ENCODE data around the gene PERM1. TPM values are rescaled to one million over a fixed set of nuclear protein-coding genes. Genes with fewer than 3 reads are reported as not detected.
"Not testable (repeated sequence)": the region's sequence is repeated elsewhere in the genome, so short reads cannot be mapped to it uniquely, and the experiment has no call there.

PERM1 gene
- total RNA-seq, 2 donors from 2014 or later = 78.9 to 85.5 TPM

DNA sequence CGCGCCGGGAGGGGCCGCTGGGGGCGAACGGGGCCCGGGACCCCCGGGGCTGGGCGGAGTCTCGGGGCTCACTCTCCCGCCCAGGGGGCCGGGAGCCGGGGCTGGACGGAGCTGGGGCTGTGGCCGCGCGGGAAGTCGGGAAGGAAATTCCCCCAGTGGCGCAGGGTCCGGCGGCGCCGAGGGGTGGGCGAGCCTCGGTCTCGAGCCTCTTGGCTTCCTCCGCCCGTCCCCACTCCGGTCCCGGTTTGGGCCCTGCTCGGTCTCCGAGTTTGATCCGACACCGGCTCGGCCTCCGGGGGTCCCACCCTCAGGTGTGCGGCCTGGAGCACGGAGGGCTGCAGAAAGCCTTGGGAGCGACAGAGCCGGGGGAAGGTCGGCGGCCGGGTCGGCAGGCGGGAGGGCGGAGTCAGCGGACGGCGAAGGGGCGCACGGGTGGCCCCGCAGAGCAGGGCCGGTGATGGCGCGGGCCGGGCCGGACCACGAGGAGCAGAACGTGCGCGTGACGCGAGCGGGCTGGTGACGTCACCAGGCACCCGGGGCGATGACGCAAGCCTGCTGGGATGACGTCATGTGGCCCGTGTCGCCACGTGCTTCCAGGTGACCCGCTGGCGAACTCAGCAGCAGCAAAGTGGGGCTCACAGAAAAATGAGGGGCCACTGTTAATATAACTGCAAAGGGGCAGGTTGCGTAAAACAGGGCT lies 18.6 kb upstream of the PERM1 start:
- ATAC-seq = peak; percentile 63 to 67
- DNase-seq = peak; percentile 87
- intact Hi-C loops (cut with DNase I) = no loop called here

DNA sequence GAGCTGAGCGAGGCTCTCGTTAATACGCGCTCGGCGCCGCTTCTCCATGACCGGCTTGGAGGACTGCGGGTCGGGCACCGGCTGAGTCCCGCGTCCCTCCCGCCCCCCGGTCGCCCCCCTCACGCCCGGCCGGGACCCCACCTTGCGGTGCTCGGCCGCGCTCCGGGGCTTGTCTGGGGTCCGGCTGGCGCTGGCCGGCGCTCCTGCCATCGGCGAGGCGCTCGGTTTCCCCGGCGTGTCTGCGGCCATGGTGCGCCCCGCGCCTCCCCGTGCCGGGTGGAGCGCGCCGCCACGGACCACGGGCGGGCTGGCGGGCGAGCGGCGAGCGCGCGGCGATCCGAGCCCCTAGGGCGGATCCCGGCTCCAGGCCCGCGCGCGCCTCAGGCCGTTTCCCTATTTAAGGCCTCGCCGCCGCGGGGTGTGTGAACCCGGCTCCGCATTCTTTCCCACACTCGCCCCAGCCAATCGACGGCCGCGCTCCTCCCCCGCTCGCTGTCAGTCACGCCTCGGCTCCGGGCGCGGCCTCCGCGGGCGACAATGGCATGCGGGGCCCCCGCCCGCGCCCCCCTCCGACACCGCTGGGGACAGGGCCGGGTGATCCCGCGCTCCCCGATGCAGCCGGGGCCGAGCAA lies 17.9 kb upstream of the PERM1 start, which contains the start of gene HES4:
HES4 (minus strand) TSS at position 373 of the 632 bp plus-strand sequence; CDS start at position 249, 124 bp downstream.
- DNase-seq (peak; percentile 96), ATAC-seq (peak; percentile 83 to 84)
- intact Hi-C loops (cut with DNase I) = no loop called here

DNA sequence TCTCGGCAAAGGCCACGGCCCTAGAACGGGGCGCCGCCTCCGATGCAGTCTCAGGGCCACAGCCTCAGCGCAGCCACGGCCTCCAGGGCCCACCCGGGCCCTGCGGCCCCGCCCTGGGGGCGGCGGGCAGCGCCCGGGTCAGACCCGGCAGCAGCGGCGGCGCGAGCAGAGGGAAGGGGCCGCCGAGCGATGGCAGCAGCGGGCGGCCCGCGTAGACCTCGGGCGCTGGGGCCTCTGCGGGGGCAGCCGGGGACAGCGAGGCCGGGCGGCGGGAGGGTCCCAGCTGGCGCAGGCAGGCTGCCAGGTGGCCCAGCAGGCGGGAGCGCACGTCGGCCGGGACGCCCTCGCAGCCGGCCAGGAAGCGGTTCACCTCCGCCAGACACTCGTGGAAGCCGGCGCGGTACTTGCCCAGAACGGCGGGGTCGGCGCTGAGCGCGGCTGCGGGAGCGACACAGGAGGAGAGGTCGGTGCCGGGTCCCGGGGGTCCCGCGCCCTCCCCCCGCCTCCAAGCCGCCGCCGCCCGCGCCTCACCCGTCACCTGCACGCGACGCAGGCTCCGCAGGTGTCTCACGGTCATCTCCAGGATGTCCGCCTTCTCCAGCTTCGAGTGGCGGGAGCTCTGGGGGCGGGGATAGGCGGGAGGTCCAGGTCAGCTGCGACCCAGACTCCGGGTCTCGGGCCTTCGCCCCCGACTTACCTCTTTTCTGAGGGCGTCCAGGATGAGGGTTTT lies 17.3 kb upstream of the PERM1 start:
- intact Hi-C loops (cut with DNase I) = no loop called here
- DNase-seq (peak; percentile 52), ATAC-seq (peak; percentile 1 to 13)

DNA sequence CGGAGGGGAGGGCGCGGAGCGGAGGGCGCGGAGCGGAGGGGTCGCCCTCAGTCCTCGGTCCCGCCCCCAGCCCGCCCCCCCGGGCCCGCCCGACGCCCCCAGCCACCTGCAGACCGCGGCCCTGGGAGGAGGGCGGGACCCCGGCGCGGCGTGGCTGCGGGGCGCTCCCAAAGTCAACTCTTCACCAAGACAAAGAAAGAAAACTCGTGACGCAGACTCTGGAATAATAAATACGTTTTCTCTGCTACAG lies 16.8 kb upstream of the PERM1 start:
- ATAC-seq = no peak
- intact Hi-C loops (cut with DNase I) = no loop called here
- no peak for DNase-seq

DNA sequence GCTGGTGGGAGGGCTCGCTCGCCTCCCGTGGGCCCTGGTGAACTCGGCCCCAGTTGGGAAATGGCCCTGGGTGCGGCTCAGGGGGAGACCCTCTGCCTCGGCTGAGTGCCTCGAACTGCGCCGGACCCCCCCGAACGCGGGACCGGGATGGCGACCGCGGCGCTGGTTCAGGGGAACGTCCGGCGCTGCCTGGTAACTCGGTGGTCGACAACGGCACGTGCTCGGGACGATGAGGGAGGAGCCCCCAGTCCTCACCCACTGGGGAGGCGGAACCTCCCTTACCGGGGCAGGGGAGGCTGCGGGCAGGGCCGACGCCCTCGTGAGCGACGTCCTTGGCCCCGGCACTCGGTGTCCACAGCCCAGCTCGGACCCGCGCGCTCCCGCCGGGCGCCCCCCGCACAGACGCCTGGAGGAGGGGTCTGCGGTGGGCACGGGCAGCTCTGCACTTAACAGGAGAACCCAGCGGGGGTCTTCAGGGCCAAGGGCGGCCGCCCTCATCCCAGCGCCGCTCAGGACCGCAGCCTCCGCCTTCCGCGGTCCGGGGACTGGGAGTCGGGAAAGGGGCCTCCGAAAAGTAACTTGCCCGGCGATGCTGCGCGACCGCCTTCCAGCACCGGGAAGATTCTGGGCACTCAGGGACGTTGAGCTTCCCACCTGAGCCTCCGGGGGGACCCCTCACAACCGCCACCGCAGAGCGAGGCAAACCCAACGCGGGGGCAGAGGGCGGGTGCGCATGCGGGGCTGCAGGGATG lies 16.3 kb upstream of the PERM1 start:
- peak; percentile 28 for DNase-seq
- intact Hi-C loops (cut with DNase I) = no loop called here
- ATAC-seq = no peak

DNA sequence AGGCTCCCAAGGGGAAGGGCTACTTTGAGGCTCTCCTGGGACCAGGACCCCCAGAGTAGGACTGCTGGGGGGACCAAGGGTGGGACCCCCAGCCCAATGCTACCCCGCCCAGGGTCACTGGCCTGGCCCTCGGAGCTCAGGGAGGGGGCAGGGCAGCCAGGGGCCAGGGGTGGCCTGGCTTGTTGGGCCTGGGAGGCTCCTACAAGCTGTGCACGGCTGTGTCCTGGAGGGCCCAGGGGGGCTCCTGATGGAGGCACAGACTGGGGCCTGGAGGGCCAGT lies 15.8 kb upstream of the PERM1 start:
- no peak for DNase-seq
- intact Hi-C loops (cut with DNase I) = no loop called here
- ATAC-seq = no peak

DNA sequence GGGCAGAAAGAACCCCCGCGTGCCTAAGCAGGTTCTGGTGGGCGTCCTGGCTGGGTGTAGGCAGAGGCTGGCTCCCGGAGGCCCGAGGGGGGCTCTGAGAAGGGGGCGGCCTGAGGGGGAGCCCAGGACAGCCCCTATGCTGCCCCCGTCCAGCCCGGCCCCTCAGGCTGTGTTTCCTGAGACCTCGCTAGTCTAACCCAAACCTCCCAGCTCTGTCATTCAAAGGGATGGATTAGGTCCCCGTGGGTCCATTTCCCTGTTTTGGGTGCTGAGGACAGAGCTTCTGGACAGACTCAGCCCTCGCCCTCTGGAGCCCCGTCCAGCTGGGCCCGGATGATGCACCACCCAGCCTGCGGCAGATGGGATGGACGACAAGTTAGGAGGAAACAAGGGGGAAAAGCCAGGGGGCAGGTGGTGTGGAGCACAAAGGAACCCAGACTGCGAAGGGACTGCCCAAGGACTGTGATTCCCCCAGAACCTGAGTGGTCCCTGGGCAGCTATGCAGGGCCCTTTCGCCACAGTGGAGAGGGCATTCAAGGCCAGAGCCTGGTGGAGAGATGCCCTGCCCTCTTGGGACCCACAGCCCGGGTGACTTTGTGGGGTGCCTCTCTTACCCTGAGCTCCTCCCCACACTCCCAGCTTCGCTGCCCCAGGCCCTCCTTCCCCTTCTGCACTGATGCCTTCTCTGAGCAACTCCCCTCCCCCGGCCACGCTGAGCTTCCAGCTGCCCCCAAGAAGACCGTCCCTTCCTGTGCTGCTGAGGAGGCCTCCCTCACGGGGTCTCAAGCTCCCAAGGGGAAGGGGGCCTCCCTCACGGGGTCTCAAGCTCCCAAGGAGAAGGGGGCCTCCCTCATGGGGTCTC lies 15.2 kb upstream of the PERM1 start:
- DNase-seq (no peak), ATAC-seq (no peak)
- intact Hi-C loops (cut with DNase I) = no loop called here

DNA sequence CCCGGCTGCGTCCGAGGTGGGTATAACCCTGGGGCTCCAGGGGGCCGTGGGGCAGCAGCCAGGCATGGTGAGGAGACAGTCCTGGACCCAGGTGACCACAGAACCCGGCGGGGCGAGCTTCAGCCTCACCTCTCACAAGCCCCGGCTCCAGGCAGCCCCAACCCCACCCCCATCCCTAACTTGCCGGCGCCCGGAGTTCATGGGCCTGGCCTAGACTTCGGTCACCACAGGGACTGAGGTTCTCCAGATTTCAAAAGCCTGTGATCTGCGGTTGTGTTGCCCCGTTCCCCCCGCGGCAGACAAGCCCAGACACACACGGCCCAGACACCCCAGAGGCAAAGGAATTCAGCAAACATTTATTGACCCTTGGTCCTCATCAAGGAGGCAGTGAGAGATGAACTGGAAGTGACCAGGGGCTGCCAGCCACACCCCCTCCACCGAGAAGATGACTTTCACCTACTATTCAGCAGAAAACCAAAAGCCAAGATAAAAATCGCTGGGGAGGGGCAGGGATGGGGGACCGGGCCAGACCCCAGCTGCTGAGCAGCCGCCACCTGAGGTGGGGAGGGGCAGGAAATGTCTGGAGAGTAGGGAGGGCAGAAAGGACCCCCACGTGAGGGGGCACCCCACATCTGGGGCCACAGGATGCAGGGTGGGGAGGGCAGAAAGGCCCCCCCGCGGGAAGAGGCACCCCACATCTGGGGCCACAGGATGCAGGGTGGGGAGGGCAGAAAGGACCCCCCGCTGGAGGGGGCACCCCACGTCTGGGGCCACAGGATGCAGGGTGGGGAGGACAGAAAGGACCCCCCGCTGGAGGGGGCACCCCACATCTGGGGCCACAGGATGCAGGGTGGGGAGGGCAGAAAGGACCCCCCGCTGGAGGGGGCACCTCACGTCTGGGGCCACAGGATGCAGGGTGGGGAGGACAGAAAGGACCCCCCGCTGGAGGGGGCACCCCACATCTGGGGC lies 14.1 kb upstream of the PERM1 start:
- DNase-seq (no peak), ATAC-seq (no peak)
- intact Hi-C loops (cut with DNase I) = no loop called here

DNA sequence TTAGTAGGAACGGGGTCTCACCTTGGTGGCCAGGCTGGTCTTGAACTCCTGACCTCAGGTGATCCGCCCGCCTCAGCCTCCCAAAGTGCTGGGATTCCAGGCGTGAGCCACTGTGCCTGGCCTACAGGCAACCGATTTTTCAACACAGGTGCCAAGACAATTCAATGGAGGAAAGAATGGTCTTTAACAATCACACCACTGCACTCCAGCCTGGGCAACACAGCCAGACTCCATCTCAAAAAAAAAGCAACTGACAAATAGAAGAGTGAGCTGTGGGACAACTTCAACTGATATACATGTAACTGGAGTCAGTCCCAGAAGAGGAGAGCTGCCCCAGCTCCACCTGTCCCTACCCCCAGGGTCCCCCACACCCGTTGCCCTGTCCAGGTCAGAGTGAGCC lies 12.7 kb upstream of the PERM1 start:
- DNase-seq; ATAC-seq; intact Hi-C loops (cut with DNase I): not testable (repeated sequence)

DNA sequence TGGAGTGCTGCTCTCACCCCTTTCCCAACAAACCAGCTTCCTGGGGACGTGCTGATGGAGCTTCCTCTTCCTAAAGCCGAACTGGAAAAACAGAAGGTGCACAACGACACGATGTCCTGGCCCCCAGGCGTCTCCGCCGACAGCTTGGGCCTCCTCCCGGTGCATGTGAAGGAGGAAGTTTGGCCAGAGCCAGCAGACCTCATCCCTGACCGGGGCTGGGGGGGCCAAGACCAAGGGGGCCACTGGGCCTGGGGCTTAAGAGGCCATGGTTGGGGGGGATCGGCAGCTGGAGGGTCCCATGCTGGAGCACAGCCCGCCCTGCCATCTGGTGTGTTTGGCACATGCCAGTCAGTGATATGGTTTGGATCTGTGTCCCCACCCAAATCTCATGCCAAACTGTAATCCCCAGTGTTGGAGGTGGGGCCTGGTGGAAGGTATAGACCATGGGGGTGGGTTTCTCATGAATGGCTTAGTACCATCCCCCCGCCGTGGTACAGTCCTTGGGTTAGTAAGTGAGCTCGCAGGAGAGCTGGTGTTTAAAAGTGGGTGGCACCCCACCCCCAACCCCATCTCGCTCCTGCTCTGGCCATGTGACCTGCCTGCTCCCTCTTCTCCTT lies 11.6 kb upstream of the PERM1 start:
- ATAC-seq (no peak), DNase-seq (no peak)
- intact Hi-C loops (cut with DNase I) = no loop called here

DNA sequence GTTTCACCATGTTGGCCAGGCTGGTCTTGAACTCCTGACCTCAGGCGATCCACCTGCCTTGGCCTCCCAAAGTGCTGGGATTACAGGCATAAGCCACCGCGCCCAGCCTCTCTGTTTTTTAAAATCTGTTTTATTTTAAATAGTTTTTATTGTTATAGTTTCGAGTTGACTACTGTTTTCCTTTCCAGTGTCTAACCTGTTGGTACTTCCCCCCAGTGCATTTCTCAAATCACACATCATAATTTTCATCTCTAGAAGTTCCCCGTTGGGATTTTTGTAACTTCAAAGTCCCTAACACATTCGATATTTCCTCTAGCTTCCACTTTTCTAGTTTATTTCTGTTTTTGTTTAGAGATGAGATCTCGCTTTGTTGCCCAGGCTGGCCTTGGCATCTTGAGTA lies 10.5 kb upstream of the PERM1 start:
- ATAC-seq = no peak
- intact Hi-C loops (cut with DNase I) = no loop called here

DNA sequence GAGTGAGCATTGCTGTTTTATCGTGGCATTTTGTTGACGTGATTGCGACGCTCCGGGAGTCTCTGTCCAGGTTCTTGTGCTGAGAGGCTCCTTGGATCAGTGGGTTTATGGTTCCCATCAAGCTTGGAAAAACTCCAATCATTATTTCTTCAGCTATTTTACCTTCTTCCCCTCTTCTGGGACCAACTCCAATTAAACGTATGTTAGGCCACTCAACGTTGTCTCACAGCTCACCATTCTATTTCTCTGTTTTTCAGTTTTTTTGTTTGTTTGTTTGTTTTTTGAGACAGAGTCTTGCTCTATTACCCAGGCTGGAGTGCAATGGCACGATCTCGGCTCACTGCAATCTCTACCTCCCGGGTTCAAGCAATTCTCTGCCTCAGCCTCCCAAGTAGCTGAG lies 10.0 kb upstream of the PERM1 start:
- ATAC-seq (no peak), DNase-seq (no peak)
- intact Hi-C loops (cut with DNase I) = no loop called here

More for the DNA sequence above, 10.5 kb upstream of the PERM1 start:
- DNase-seq = no peak

DNA sequence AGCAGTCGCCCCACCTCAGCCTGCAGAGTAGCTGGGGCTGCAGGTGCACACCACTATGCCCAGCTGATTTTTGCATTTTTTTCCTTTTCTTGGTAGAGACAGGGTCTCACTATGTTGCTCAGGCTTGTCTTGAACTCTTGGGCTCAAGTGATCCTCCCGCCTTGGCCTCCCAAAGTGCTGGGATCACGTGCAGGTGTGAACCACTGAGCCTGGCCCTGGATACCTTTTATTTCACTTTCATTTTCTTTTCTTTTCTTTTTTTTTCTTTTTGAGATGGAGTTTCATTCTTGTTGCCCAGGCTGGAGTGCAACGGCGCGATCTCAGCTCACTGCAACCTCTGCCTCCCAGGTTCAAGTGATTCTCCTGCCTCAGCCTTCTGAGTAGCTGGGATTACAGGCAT lies 9.4 kb upstream of the PERM1 start:
- intact Hi-C loops (cut with DNase I); ATAC-seq; DNase-seq: not testable (repeated sequence)

DNA sequence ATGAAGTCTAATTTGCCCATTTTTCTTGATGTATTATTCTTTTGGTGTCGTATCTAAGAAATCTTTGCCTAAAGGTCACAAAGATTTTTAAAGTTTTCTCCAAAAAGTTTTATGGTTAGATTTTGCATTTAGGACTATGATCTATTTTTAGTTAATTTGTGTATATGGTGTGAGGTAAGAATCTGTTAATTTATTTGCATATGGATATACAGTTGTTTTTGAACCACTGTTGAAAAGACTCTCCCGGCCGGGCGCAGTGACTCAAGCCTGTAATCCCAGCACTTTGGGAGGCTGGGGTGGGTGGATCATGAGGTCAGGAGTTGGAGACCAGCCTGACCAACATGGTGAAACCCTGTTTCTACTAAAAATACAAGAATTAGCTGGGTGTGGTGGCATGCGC lies 6.2 kb upstream of the PERM1 start:
- intact Hi-C loops (cut with DNase I); ATAC-seq; DNase-seq: not testable (repeated sequence)

DNA sequence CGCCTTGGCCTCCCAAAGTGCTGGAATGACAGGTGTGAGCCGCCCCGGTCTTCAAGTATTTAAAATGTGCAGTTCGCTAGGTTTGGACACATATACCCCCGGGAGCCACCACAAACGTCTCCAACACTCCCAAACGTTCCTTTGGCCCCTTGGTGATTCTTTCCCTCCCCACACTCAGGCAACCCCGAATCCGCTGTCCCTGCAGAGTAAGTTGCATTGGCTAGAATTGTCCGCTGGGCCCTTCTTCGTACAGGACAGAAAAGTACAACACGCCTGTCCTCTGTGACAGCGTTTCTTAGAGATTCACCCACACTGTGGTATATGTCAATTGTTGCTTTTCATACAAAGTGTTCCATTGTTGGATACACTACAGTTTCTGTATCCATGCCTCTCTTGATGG lies 3.2 kb upstream of the PERM1 start:
- intact Hi-C loops (cut with DNase I) = no loop called here
- ATAC-seq (no peak), DNase-seq (no peak)

DNA sequence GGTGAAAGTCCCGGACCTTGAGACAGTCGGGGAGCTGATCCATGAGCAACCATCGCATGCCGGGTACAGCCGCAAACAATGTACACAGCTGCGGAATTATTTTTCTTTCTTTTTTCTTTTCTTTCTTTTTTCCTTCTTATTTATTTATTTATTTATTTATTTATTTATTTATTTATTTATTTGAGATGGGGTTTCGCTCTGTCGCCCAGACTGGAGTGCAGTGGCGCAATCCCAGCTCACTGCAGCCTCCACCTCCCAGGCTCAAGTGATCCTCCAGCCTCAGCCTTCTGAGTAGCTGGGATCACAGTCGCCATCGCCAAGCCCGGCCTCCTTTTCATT lies 2.6 kb upstream of the PERM1 start:
- ATAC-seq (no peak), DNase-seq (no peak)
- intact Hi-C loops (cut with DNase I) = loop anchor here in 1 of 2 donors (5.0 kb wide), 1 partner anchor 78 kb away; no protein-coding TSS in a partner anchor

DNA sequence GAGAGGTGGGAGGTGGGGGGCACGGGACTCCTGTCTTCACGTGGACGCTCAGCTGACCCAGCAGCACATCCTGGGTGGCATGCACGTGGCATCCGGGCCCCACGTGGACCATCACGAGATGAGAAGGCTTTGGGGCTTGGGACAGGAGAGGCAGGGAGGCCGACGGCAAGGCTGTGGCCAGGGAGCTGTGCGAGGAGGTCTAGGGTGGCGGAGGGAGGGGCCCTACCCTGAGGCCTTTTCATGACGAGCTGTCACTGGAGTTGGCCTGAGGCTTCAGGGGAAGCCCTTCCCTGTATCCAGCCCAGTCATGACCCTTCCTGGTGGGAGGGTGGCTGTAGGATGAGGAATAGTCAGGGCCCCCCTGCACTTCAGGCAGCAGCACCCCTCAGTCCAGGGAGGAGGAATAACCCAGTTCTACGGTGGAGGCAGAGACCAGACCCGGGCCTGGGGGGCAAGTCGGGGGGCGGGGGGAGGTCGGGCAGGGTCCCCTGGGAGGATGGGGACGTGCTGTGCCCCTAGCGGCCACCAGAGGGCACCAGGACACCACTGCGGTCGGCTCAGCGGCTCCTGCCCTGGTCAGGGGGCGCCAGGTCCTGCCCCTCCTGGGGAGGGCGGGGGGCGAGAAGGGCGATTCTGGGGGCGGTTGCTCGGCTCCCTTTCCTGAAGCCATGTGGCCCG lies 2.0 kb upstream of the PERM1 start:
- intact Hi-C loops (cut with DNase I) = loop anchor here (2.0 to 5.0 kb wide), 2 partner anchors 78 to 79 kb away; no protein-coding TSS in a partner anchor
- ATAC-seq (peak; percentile 7 to 23), DNase-seq (peak; percentile 63)

All from left cardiac atrium (tissue), 4 donors.